MCF 10A (cell line): Measurements from ENCODE around the gene POU2F2. TPM values are rescaled to one million over a fixed set of nuclear protein-coding genes. Genes with fewer than 3 reads are reported as not detected.
A peak's percentile ranks its signal among the peaks of the same experiment; 100 is the strongest.

Source experiments
- BruUV-seq: library from RNA; stranded (reverse); fragments of 400-500 nt; replicated peaks from 2 replicates; lab custom pipeline; 2021; lab: Mats Ljungman, UMichigan
- CTCF ChIA-PET: fragments of 300-600 bp; sonication (Branson Sonifier 250); formaldehyde crosslinking; extraction: SDS; loops from one replicate; lab custom pipeline; 2021; ENCODE audit warnings: antibody characterized with exemption, inconsistent platforms; lab: Yijun Ruan, JAX
- POLR2A ChIA-PET: fragments of 300-600, 350-650 bp; sonication (Branson Sonifier 250); formaldehyde crosslinking; extraction: SDS; loops from one replicate; lab custom pipeline; 2020; ENCODE audit warnings: antibody characterized with exemption, inconsistent platforms; lab: Yijun Ruan, JAX
- DNase-seq: peaks from one replicate; pipeline ENCODE4 v3.0.0-alpha.2; 2018; ENCODE audit not compliant: unreplicated experiment
- H3K27ac Mint-ChIP-seq: one replicate; pipeline ENCODE4 v1.8.0; 2022; ENCODE audit warnings: mild to moderate bottlenecking, low read depth, mixed read lengths; ENCODE audit not compliant: unreplicated experiment
- H3K27me3 Mint-ChIP-seq: one replicate; pipeline ENCODE4 v1.8.0; 2022; ENCODE audit warnings: mixed read lengths; ENCODE audit not compliant: insufficient read depth, unreplicated experiment
- H3K36me3 Mint-ChIP-seq: one replicate; pipeline ENCODE4 v1.8.0; 2022; ENCODE audit warnings: mild to moderate bottlenecking, moderate library complexity, mixed read lengths; ENCODE audit not compliant: insufficient read depth, unreplicated experiment
- H3K4me1 Mint-ChIP-seq: one replicate; pipeline ENCODE4 v1.8.0; 2022; ENCODE audit warnings: mixed read lengths; ENCODE audit not compliant: insufficient read depth, unreplicated experiment
- H3K4me3 Mint-ChIP-seq: one replicate; pipeline ENCODE4 v1.8.0; 2022; ENCODE audit warnings: mild to moderate bottlenecking, moderate library complexity, mixed read lengths; ENCODE audit not compliant: unreplicated experiment
- H3K9me3 Mint-ChIP-seq: one replicate; pipeline ENCODE4 v1.8.0; 2022; ENCODE audit warnings: mixed read lengths; ENCODE audit not compliant: unreplicated experiment
- CTCF ChIP-seq: fragments of 200-600 bp; IDR thresholded peaks from one replicate; pipeline ENCODE4 v1.8.0; 2022; ENCODE audit warnings: antibody characterized with exemption, mild to moderate bottlenecking; ENCODE audit not compliant: unreplicated experiment
- intact Hi-C: fragments of 100-400 bp; cut with micrococcal nuclease; formaldehyde crosslinking; loops from 2 replicates; pipeline ENCODE4 v1.14.1; 2022
- total RNA-seq: library from RNA; stranded (reverse); gene quantifications from 2 replicates; pipeline ENCODE4 v1.2.3, GENCODE V29; 2022

Gene POU2F2
- total RNA-seq, 1 experiment from 2014 or later: 0.70 TPM

DNA sequence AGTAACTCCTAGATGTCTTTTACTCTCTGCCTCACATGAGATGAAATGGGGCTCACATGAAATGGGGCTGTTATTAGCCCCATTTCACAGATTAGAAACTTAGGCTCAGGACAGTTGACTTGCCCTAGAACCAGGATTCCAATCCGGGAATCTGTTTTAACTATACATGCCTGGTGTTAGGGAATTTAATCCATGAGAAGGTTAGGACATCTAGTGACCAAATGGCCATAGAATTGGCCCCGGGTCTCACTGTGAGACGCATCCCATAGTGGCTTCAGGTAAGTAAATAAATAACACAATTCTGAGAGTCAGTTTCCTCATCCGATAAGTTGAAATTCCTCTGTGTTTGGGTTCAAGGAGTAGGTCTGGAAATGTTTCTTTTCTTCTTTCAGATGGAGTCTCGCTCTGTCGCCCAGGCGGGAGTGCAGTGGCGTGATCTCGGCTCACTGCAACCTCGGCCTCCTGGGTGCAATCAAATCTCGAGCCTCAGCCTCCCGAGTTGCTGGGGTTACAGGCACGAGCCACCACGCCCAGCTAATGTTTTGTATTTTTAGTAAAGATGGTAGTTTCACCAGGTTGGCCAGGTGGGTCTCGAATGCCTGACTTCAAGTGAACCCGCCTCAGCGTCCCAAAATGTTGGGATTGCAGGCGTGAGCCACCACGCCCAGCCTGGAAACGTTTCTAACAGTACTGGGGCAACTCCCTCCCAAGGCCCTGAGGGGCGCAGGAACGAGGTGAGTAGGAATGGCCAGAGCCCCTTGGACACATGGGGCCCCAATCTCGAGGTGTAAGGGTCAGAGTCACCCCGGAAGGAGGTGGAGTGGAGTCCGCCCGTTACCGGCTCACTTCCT is 57.5 kb downstream of the POU2F2 start:
- intact Hi-C loops: loop anchor here (1.0 kb wide), 1 partner anchor 23 kb away; no protein-coding TSS in a partner anchor
- peaks cover 43% of the 10 kb centered on the region for H3K36me3 Mint-ChIP-seq
- no peak for DNase-seq
- TF ChIP-seq CTCF: no peak
- H3K4me3 Mint-ChIP-seq: peak overlapping the region; percentile 100
- BruUV-seq: no TSS peak
- peaks cover 29% of the 10 kb centered on the region for H3K4me1 Mint-ChIP-seq
- no peaks in the 10 kb centered on the region for H3K9me3 Mint-ChIP-seq
- ChIA-PET CTCF (no interaction called here), POLR2A (interaction anchor here (0.6 to 0.7 kb wide), 4 partner anchors 23 to 255 kb away, joined by 3 to 5 read pairs (median 3); no protein-coding TSS in a partner anchor)
- peak overlapping the region; percentile 100 for H3K27ac Mint-ChIP-seq
- H3K27me3 Mint-ChIP-seq: no peaks in the 10 kb centered on the region

DNA sequence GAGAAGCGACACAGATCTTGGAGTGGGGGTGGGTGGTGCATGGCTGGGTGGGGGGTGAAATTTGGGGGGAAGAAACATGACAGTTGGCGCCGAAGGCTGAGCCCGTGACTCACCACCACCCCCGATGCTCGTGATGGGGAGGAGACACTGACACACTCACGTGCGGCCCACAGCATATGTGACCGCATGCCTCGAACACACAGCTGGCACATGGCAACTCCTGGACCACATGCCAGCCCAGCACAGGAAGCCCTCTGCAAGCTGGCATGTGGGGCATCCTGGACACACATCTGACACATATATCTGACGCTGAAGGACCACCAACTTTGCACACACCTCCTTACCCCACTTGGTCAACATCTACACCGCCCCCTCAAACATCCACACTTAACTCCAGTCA is 61.0 kb downstream of the POU2F2 start:
- intact Hi-C loops: no loop called here
- no peak overlapping the region for H3K4me3 Mint-ChIP-seq
- peaks cover 13% of the 10 kb centered on the region for H3K36me3 Mint-ChIP-seq
- no peak for DNase-seq
- no peak overlapping the region for H3K27ac Mint-ChIP-seq
- POLR2A ChIA-PET: no interaction called here
- no peak for TF ChIP-seq CTCF
- H3K4me1 Mint-ChIP-seq: peaks cover 7% of the 10 kb centered on the region
- H3K9me3 Mint-ChIP-seq: no peaks in the 10 kb centered on the region
- no peaks in the 10 kb centered on the region for H3K27me3 Mint-ChIP-seq
- CTCF ChIA-PET: interaction anchor here (0.8 kb wide), 1 partner anchor 36 kb away, joined by 3 read pairs; no protein-coding TSS in a partner anchor
- no TSS peak for BruUV-seq

- Mint-ChIP-seq H3K27ac (no peak within 1 kb of the TSS), H3K9me3 (no peaks in the 10 kb centered on the region), H3K27me3 (no peaks in the 10 kb centered on the region), H3K36me3 (peaks cover 6% of the 10 kb centered on the region), H3K4me3 (no peak within 1 kb of the TSS), H3K4me1 (no peaks in the 10 kb centered on the region)
- intact Hi-C loops: no loop called here
- CTCF ChIA-PET: interaction anchor here (0.6 kb wide), 1 partner anchor 328 kb away, joined by 3 read pairs; no protein-coding TSS in a partner anchor
- BruUV-seq: no TSS peak
- no peak for TF ChIP-seq CTCF
- DNase-seq: no peak
- POLR2A ChIA-PET: no interaction called here
Measured at GRCh38 chr19:42069619-42070351, 62.5 kb downstream of the POU2F2 start, which contains the start of gene GRIK5. Gene GRIK5 (minus strand): TSS chr19:42070206. CDS start chr19:42065770, 4,436 bp downstream.
